BJ (cell line): Measurements from ENCODE around the gene SPTBN1. TPM values are rescaled to one million over a fixed set of nuclear protein-coding genes. Genes with fewer than 3 reads are reported as not detected.

ENCODE experiments used
- CTCF ChIA-PET: fragments of 350-600 bp; formaldehyde crosslinking; extraction: SDS; loops from one replicate; lab custom pipeline; 2021; ENCODE audit warnings: antibody characterized with exemption, inconsistent platforms; lab: Yijun Ruan, JAX
- POLR2A ChIA-PET: fragments of 300-600 bp; sonication (Branson Sonifier 250); formaldehyde crosslinking; extraction: SDS; loops from one replicate; lab custom pipeline; 2021; ENCODE audit warnings: antibody characterized with exemption; lab: Charles Lee
- DNase-seq: peaks from one replicate; pipeline ENCODE4 v3.0.0-alpha.2; 2011; ENCODE audit warnings: low read depth
- H3K27me3 ChIP-seq: 2 replicates; pipeline ENCODE4 v1.6.0; 2011; ENCODE audit warnings: low read length; ENCODE audit not compliant: control insufficient read depth, insufficient read depth
- H3K36me3 ChIP-seq: 2 replicates; pipeline ENCODE4 v1.5.1; 2011; ENCODE audit warnings: low read length; ENCODE audit not compliant: control insufficient read depth, insufficient read depth
- H3K4me3 ChIP-seq: 2 replicates; pipeline ENCODE4 v1.5.1; 2011; ENCODE audit warnings: low read depth, mild to moderate bottlenecking, control low read depth, low read length
- CTCF ChIP-seq: IDR thresholded peaks from 2 replicates; pipeline ENCODE4 v1.5.1; 2011; ENCODE audit warnings: low read depth, mild to moderate bottlenecking, control low read depth, inconsistent platforms, low read length, moderate library complexity; ENCODE audit not compliant: insufficient read depth
- polyA plus RNA-seq: library from polyadenylated mRNA; depleted of rRNA; stranded (reverse); fragments of >200 nt; gene quantifications from 2 replicates; pipeline ENCODE4 v1.2.3, GENCODE V29; 2011

The SPTBN1 gene
- polyA plus RNA-seq, 1 experiment: 33.8 TPM

GRCh38 chr2:54469484-54470053, 13.4 kb downstream of the SPTBN1 start:
- no peak for TF ChIP-seq CTCF
- no peaks in the 10 kb centered on the region for H3K36me3 ChIP-seq
- ChIA-PET CTCF (interaction anchor here (1.3 kb wide), 1 partner anchor 13 kb away, joined by 3 read pairs; no protein-coding TSS in a partner anchor), POLR2A (no interaction called here)
- no peak overlapping the region for H3K4me3 ChIP-seq
- H3K27me3 ChIP-seq: no peaks in the 10 kb centered on the region
- DNase-seq: no peak

GRCh38 chr2:54470266-54470938, 14.3 kb downstream of the SPTBN1 start:
- ChIA-PET POLR2A (no interaction called here), CTCF (interaction anchor here (1.1 kb wide), 1 partner anchor 11 kb away, joined by 5 read pairs; no protein-coding TSS in a partner anchor)
- no peaks in the 10 kb centered on the region for H3K27me3 ChIP-seq
- no peaks in the 10 kb centered on the region for H3K36me3 ChIP-seq
- no peak overlapping the region for H3K4me3 ChIP-seq
- no peak for DNase-seq
- TF ChIP-seq CTCF: no peak

GRCh38 chr2:54471221-54471711, 15.1 kb downstream of the SPTBN1 start:
- peak; percentile 37 for DNase-seq
- Histone ChIP-seq H3K36me3 (no peaks in the 10 kb centered on the region), H3K27me3 (no peaks in the 10 kb centered on the region), H3K4me3 (no peak overlapping the region)
- TF ChIP-seq CTCF: no peak
- ChIA-PET POLR2A (interaction anchor here (0.7 kb wide), 1 partner anchor 57 kb away, joined by 5 read pairs; no protein-coding TSS in a partner anchor), CTCF (interaction anchor here (1.1 kb wide), 1 partner anchor 10 kb away, joined by 5 read pairs; no protein-coding TSS in a partner anchor)

GRCh38 chr2:54473851-54474250, 17.7 kb downstream of the SPTBN1 start:
- Histone ChIP-seq H3K27me3 (no peaks in the 10 kb centered on the region), H3K4me3 (no peak overlapping the region), H3K36me3 (no peaks in the 10 kb centered on the region)
- ChIA-PET CTCF (interaction anchor here (0.5 to 1.2 kb wide), 3 partner anchors 29 to 403 kb away, joined by 3 to 4 read pairs (median 3); no protein-coding TSS in a partner anchor), POLR2A (no interaction called here)
- no peak for TF ChIP-seq CTCF
- no peak for DNase-seq

- Histone ChIP-seq H3K36me3 (no peaks in the 10 kb centered on the region), H3K27me3 (no peaks in the 10 kb centered on the region), H3K4me3 (no peak overlapping the region)
- ChIA-PET CTCF (no interaction called here), POLR2A (no interaction called here)
- no peak for DNase-seq
- TF ChIP-seq CTCF: no peak
Measured at GRCh38 chr2:54475285-54475684, 19.2 kb downstream of the SPTBN1 start.
